Measurements from ENCODE around the gene GMCL1.

- TF ChIP-seq EZH2 (IDR thresholded peaks at IDR 0.05; ENCODE audit: borderline replicate concordance, low read length) (no peak), CTCF (IDR thresholded peaks at IDR 0.05; ENCODE audit: low read length) (no peak)
Measured at GRCh38 chr2:69833752-69834151, 4.3 kb downstream of the GMCL1 start.
